GM19455 (cell line): ENCODE measurements around the gene ALOX5AP.

Experiments used
- ATAC-seq: cut with Tn5 transposase; IDR thresholded peaks from one replicate; pipeline ENCODE4 v1.9.1; 2021; ENCODE audit not compliant: unreplicated experiment

ALOX5AP gene

GRCh38 chr13:30755678-30756077 is 20.3 kb downstream of the ALOX5AP start:
- no peak for ATAC-seq

GRCh38 chr13:30757026-30757742 is 21.8 kb downstream of the ALOX5AP start:
- no peak for ATAC-seq

GRCh38 chr13:30759748-30760147 is 24.4 kb downstream of the ALOX5AP start:
- no peak for ATAC-seq

GRCh38 chr13:30762643-30763042 is 27.3 kb downstream of the ALOX5AP start:
- ATAC-seq = no peak

GRCh38 chr13:30763786-30764413 is 28.6 kb downstream of the ALOX5AP start:
- no peak for ATAC-seq

- ATAC-seq = no peak
Measured at GRCh38 chr13:30766231-30766630, 30.9 kb downstream of the ALOX5AP start.

GRCh38 chr13:30770929-30771328 is 35.6 kb downstream of the ALOX5AP start:
- no peak for ATAC-seq

GRCh38 chr13:30773561-30773960 is 38.2 kb downstream of the ALOX5AP start:
- no peak for ATAC-seq

- ATAC-seq = no peak
Measured at GRCh38 chr13:30774214-30774730, 38.9 kb downstream of the ALOX5AP start.

GRCh38 chr13:30776661-30777060 is 41.3 kb downstream of the ALOX5AP start:
- no peak for ATAC-seq

- ATAC-seq = no peak
Measured at GRCh38 chr13:30779016-30779415, 43.7 kb downstream of the ALOX5AP start.

GRCh38 chr13:30779608-30780007 is 44.3 kb downstream of the ALOX5AP start:
- ATAC-seq = no peak

- no peak for ATAC-seq
Measured at GRCh38 chr13:30780338-30780981, 45.1 kb downstream of the ALOX5AP start.

GRCh38 chr13:30785191-30785850 is 50.0 kb downstream of the ALOX5AP start:
- ATAC-seq = no peak

GRCh38 chr13:30786648-30787047 is 51.3 kb downstream of the ALOX5AP start:
- ATAC-seq = no peak

- ATAC-seq = no peak
Measured at GRCh38 chr13:30787738-30788525, 52.6 kb downstream of the ALOX5AP start.

- ATAC-seq = no peak
Measured at GRCh38 chr13:30789166-30789862, 54.0 kb downstream of the ALOX5AP start.

- no peak for ATAC-seq
Measured at GRCh38 chr13:30790592-30790991, 55.2 kb downstream of the ALOX5AP start.

- ATAC-seq = no peak
Measured at GRCh38 chr13:30791354-30792001, 56.1 kb downstream of the ALOX5AP start.
